NCI-H2196 (cell line): Measurements from ENCODE around the gene ADAMTS13.
"Not testable (repeated sequence)": the region's sequence is repeated elsewhere in the genome, so short reads cannot be mapped to it uniquely, and the experiment has no call there.

Experiments used
- DNase-seq: peaks from one replicate; lab custom pipeline; 2025; ENCODE audit not compliant: unreplicated experiment; lab: John Stamatoyannopoulos, UW

ADAMTS13 gene

GRCh38 chr9:133423216-133423615 lies 1.0 kb downstream of the ADAMTS13 start:
- no peak for DNase-seq

DNA sequence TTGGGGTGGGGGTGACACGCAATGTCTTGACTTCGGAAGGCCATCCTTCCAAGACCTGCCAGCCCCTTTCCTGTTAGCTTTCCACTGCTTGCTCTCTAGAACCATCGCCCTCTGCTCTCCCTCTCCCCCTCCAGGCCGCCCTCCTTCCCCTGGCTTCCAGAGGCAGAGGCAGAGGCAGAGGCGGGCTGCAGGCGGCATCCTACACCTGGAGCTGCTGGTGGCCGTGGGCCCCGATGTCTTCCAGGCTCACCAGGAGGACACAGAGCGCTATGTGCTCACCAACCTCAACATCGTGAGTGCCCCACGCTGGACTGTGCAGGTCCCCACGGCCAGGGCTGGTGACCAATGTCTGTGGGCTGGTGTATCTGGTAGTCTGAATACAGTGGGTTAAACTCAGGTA lies 2.0 kb downstream of the ADAMTS13 start:
- DNase-seq: no peak

DNA sequence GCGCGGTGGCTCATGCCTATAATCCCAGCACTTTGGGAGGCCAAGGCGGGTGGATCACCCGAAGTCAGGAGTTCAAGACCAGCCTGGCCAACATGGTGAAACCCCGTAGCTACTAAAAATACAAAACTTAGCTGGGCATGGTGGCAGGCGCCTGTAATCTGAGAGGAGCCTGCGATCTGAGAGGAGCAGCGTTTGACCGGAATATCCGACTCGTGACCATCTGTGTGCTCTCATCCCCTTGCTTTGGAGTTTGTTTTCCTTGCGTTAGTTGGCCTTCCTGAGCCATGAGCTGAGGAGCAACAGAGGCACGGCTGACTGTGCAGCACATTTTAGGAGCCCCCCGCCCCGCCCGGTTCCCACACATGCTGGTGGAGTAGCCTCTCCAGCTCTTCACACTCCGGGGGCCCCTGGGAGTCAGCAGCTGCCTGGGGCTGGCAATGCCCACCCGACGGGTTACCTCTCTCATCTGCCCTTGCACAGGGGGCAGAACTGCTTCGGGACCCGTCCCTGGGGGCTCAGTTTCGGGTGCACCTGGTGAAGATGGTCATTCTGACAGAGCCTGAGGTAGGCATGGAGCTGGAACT lies 3.0 kb downstream of the ADAMTS13 start:
- no peak for DNase-seq

DNA sequence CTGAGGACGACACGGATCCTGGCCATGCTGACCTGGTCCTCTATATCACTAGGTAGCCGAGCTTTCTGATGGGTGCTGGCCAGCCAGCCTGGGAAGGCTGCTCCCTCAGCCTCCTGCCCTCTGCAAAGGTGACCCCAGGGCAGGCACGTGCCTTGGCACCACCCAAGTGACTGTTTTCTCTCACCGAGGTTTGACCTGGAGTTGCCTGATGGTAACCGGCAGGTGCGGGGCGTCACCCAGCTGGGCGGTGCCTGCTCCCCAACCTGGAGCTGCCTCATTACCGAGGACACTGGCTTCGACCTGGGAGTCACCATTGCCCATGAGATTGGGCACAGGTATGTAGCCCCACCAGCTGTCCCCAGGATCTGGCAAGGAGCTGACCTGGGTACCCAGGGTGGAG lies 3.8 kb downstream of the ADAMTS13 start:
- no peak for DNase-seq

GRCh38 chr9:133427658-133428348 lies 5.6 kb downstream of the ADAMTS13 start:
- DNase-seq: no peak

- peak; percentile 71 for DNase-seq
Observed at GRCh38 chr9:133428617-133429101, 6.5 kb downstream of the ADAMTS13 start.

- DNase-seq: no peak
Observed at GRCh38 chr9:133429214-133429613, 7.0 kb downstream of the ADAMTS13 start.

DNA sequence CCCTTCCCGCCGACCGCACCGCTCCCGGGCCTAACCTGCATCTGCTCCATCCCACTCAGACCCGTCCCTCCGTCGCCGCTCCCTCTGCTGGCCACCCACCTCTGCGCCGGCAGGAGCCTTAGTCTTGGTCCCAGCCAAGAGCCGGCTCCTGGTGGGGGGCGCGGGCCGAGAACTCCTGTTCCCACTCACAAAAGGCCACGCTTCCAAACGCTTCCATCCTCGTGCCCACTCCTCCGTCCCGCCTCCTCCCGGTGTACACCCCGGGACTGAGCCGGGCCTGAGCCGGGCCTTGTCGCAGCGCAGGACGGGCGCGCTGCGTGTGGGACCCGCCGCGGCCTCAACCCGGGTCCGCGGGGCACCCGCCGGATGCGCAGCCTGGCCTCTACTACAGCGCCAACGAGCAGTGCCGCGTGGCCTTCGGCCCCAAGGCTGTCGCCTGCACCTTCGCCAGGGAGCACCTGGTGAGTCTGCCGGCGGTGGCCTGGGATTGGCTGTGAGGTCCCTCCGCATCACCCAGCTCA lies 7.5 kb downstream of the ADAMTS13 start:
- DNase-seq: no peak

GRCh38 chr9:133430244-133430643 lies 8.1 kb downstream of the ADAMTS13 start:
- no peak for DNase-seq

GRCh38 chr9:133433351-133433843 lies 11.2 kb downstream of the ADAMTS13 start:
- no peak for DNase-seq

- DNase-seq: no peak
Observed at GRCh38 chr9:133436681-133437080, 14.5 kb downstream of the ADAMTS13 start.

DNA sequence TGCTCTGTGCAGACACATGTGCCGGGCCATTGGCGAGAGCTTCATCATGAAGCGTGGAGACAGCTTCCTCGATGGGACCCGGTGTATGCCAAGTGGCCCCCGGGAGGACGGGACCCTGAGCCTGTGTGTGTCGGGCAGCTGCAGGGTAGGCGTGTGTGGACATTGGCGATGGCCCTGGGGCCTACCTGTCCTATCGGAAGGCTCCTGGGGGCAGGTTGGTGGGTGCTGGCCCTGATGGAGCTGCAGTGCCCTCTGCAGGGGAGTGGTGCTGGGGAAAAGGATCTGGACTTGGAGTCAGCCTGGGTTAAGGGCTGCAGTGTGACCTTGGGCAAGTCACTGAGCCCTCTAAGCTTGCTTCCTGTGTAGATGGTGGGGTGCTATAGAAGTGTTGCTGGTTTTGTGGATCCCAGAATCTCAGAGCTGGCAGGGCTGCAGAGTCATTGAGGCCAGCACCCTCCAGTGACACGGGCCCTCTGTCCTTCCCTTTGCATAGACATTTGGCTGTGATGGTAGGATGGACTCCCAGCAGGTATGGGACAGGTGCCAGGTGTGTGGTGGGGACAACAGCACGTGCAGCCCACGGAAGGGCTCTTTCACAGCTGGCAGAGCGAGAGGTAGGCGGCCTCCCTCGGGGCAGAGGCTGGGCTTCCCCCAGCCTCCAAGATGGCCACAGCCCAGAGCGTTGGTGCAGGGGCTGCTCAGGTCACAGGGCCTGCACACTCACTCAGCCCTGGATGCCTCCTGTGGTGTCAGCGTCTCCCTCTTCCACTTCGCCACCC lies 15.8 kb downstream of the ADAMTS13 start:
- DNase-seq: peak; percentile 7

- no peak for DNase-seq
Observed at GRCh38 chr9:133439337-133439736, 17.2 kb downstream of the ADAMTS13 start.

GRCh38 chr9:133440874-133441273 lies 18.7 kb downstream of the ADAMTS13 start:
- no peak for DNase-seq

- DNase-seq: no peak
Observed at GRCh38 chr9:133441571-133441970, 19.4 kb downstream of the ADAMTS13 start.

DNA sequence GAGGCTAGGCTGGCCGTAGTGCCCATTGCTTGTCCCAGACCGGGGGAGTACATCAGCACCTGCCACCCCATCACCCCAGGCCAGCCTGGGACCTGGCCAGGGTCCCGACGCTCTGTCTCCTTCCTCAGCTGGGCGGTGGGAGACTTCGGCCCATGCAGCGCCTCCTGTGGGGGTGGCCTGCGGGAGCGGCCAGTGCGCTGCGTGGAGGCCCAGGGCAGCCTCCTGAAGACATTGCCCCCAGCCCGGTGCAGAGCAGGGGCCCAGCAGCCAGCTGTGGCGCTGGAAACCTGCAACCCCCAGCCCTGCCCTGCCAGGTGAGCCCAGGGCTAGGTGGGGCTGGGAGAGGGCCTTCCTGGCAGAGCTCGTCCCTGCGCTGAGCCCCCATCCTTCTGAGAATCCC lies 21.1 kb downstream of the ADAMTS13 start:
- no peak for DNase-seq

- peak; percentile 61 for DNase-seq
Observed at GRCh38 chr9:133443982-133444381, 21.8 kb downstream of the ADAMTS13 start.

DNA sequence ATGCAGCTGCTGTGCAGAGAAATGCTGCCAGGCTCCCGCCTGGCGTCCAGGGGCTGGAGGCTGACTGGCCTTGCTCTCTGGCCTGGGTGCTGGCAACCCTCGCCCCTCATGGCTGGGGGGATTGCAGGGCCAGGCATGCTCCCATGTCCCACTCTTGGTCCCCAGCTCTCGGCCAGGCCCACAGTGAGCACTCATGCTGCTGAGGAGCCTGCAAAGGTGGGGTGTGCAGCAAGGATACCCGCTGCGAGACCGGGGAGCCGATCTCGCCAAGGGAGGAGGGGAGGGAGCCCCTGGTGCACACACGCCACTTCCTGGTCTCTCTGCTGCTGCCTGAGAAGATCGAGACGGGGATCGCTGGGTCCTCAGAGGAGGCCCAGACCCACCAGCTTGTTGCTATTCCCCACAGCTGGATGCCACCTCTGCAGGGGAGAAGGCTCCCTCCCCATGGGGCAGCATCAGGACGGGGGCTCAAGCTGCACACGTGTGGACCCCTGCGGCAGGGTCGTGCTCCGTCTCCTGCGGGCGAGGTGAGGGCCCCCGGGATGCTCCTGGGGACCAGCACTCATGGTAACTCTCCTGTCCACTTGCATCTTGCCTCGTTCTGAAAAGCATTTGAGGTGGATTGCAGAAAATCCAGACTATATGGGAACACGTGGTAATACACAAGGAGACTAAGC lies 23.3 kb downstream of the ADAMTS13 start:
- DNase-seq: no peak

DNA sequence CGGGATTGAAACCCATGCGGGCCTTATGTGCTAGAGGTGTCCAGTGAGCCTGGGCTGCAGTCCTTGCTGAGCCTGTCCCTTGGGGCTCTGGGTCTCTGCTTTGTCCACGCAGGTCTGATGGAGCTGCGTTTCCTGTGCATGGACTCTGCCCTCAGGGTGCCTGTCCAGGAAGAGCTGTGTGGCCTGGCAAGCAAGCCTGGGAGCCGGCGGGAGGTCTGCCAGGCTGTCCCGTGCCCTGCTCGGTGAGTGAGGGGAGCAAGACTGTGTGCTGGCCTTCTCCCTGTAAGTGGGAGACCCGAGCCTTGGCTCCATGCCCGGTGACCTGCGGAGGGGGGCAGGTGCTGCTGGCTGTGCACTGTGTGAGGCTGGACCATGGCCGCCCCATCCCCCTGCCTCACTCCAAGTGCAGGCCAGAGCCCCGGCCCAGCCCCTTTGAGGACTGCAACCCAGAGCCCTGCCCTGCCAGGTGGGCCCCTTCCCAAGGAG lies 26.4 kb downstream of the ADAMTS13 start:
- DNase-seq: no peak

GRCh38 chr9:133449760-133450159 lies 27.6 kb downstream of the ADAMTS13 start:
- DNase-seq: peak; percentile 73

- DNase-seq: not testable (repeated sequence)
Observed at GRCh38 chr9:133451865-133452264, 29.7 kb downstream of the ADAMTS13 start.
